HG03558 (cell line): Measurements from ENCODE around the gene SURF1.
"Not testable (repeated sequence)": the region's sequence is repeated elsewhere in the genome, so short reads cannot be mapped to it uniquely, and the experiment has no call there.

Experiments used
- ATAC-seq: cut with Tn5 transposase; IDR thresholded peaks from one replicate; pipeline ENCODE4 v1.9.1; 2021; ENCODE audit warnings: moderate number of reproducible peaks; ENCODE audit not compliant: unreplicated experiment; ENCODE audit errors: extremely low read depth

The SURF1 gene

GRCh38 chr9:133356391-133357091 is at the start of gene SURF1, which contains the start of gene SURF2:
SURF1 (minus strand) TSS chr9:133356487; CDS start chr9:133356453, 34 bp downstream.
SURF2 (plus strand) TSS chr9:133356550; CDS start chr9:133356593, 43 bp downstream.
- ATAC-seq = peak; percentile 37

GRCh38 chr9:133405508-133406438 is 49.5 kb upstream of the SURF1 start:
- no peak for ATAC-seq

GRCh38 chr9:133404454-133405002 is 48.2 kb upstream of the SURF1 start:
- ATAC-seq = no peak

- no peak for ATAC-seq
These were observed 47.6 kb upstream of the SURF1 start for GRCh38 chr9:133403766-133404453.

GRCh38 chr9:133402689-133403088 is 46.4 kb upstream of the SURF1 start:
- no peak for ATAC-seq

- ATAC-seq = no peak
These were observed 45.3 kb upstream of the SURF1 start for GRCh38 chr9:133401588-133401987.

- no peak for ATAC-seq
These were observed 44.0 kb upstream of the SURF1 start for GRCh38 chr9:133400292-133400691.

GRCh38 chr9:133397895-133398294 is 41.6 kb upstream of the SURF1 start:
- no peak for ATAC-seq

- no peak for ATAC-seq
These were observed 41.1 kb upstream of the SURF1 start for GRCh38 chr9:133397370-133397769.

- no peak for ATAC-seq
These were observed 40.7 kb upstream of the SURF1 start for GRCh38 chr9:133396952-133397351.

GRCh38 chr9:133394687-133395271 is 38.5 kb upstream of the SURF1 start:
- no peak for ATAC-seq

GRCh38 chr9:133393399-133393798 is 37.1 kb upstream of the SURF1 start:
- ATAC-seq = no peak

GRCh38 chr9:133392308-133392707 is 36.0 kb upstream of the SURF1 start:
- not testable (repeated sequence) for ATAC-seq

GRCh38 chr9:133391449-133391848 is 35.2 kb upstream of the SURF1 start:
- not testable (repeated sequence) for ATAC-seq

- no peak for ATAC-seq
These were observed 34.4 kb upstream of the SURF1 start for GRCh38 chr9:133390713-133391112.

GRCh38 chr9:133389562-133389961 is 33.3 kb upstream of the SURF1 start:
- ATAC-seq = no peak

GRCh38 chr9:133389025-133389557 is 32.8 kb upstream of the SURF1 start:
- ATAC-seq = no peak

GRCh38 chr9:133387680-133388079 is 31.4 kb upstream of the SURF1 start:
- ATAC-seq = no peak

GRCh38 chr9:133386338-133386737 is 30.1 kb upstream of the SURF1 start:
- ATAC-seq = no peak

GRCh38 chr9:133385452-133385851 is 29.2 kb upstream of the SURF1 start:
- ATAC-seq = no peak
